PC-3 (cell line): ENCODE data around the gene KRTAP12-4.

Experiments used
- CTCF ChIP-seq: fragments of 300-600 bp; sonication (generic); conservative IDR thresholded peaks from 2 replicates; pipeline ENCODE4 v1.5.1; 2017; ENCODE audit warnings: antibody characterized with exemption, low read depth, mild to moderate bottlenecking, low read length
- EZH2 ChIP-seq: fragments of 300-600 bp; sonication (generic); IDR thresholded peaks from one replicate; pipeline ENCODE4 v1.6.1; 2017; ENCODE audit warnings: antibody characterized with exemption, mild to moderate bottlenecking, low read length; ENCODE audit not compliant: unreplicated experiment

- TF ChIP-seq CTCF (no peak), EZH2 (no peak)
These were observed 29.6 kb upstream of the KRTAP12-4 start for GRCh38 chr21:44684077-44684476.
